ENCODE results near the gene GLI3.
A peak's percentile ranks its signal among the peaks of the same experiment; 100 is the strongest.

The GLI3 gene

DNA sequence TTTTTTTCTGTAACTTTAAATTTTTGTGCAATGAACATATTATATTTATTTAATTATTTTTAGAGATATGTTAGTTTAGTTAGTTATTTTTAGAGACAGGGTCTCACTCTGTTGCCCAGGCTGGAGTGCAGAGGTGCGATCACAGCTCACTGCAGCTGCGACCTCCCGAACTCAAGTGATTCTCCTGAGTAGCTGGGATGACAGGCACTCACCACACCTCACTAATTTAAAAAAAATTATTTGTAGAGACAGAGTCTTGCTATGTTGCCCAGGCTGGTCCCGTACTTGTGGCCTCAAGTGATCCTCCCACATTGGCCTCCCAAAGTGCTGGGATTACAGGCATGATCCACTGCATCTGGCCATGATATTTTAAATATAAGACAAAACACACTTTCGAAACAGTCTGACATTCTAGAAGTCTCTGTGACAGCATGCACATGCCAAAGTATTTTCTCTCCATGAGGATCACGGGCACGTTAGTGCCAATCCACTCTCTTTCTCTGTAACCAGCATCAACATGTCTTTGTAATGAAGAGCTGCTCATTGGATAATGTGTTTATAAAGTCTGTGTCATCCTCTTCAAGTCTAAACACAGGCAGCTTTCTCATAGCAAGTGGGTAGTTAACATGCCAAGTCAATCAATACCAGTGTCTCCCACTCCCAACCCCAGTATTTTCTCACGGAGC is 137.4 kb downstream of the GLI3 start:
- DNase-seq: no peak

DNA sequence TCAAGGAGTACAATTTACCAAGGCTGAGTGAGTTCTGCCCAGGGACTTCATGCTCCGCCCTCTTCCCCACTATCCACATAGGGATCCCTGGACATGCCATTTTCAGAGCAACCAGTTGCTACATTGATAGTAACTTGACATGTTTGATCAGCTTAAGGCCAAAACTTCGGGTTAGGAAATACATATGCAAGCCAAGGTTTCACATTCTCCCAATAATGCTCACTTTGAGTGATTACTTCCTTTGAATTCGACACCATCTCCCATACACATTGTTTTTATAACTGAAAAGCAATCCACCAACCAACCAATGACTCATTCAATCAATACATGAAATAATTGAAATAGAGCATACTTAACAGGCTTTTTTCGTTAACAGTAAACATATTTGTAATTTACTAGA is 137.9 kb downstream of the GLI3 start:
- no peak for DNase-seq

- peak; percentile 19 for DNase-seq
Measured at GRCh38 chr7:42097752-42098151, 139.3 kb downstream of the GLI3 start.

DNA sequence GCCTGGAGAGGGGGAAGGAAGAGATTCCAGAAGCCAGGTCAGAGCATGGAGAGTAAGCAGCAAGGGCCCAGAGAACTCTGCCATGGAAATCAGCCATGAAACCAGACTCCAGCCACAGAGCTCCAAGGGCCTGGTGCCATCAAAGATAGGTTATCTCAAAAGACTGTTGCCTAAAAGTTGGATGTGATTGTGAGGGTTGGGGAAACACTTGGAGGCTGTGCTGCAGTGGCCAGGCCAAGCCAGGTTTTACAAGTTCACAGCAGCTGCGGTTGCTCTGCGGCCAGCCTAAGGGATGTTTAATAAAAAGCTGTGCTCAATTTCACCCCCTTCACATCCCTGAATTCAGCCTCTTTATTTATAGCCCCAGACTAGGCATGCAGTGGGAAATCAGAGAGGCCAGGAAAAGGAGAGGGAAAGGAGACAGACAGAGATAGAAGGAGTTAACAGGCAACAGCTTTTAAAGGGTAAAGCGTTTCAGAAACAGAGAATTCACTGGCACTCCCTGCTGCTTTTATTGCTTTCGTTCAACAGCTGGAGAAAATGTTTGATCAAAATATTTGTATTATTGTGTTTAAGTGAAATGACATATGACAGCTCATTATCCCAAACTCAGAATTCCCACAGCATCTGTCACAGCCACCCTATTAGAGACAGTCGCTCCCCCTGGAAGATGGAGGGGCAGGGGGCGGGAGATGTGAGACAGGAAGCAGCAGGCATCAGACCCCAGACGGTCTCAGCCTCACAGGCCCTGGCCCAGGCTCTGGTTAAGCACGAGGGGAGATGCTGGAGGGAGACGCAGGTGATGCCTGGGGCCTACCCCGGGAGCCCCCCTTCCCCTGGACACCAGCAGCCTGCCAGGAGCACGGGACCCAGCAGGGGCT is 140.1 kb downstream of the GLI3 start:
- no peak for DNase-seq

- DNase-seq: no peak
Measured at GRCh38 chr7:42096268-42096667, 140.7 kb downstream of the GLI3 start.

DNA sequence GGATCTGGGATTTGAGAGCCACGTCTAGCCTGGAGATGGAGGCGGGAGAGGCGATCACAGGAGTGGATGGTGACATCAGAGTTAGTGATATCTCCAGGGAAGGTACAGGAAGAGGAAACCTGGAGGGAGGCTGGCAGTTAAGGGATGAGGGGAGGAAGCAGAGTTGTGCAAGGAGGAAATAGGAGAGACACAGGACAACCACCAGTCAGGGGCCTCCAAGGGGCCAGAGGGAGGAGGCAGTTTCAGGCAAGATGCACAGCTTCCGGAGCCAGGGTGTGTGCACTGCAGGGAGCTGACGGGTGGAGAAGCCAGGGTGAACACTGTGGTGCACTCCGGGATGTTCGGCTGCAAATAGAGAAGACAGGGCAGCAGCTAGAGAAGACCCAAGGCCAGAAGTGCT is 141.2 kb downstream of the GLI3 start:
- DNase-seq: no peak

- DNase-seq: no peak
Measured at GRCh38 chr7:42093349-42093905, 143.6 kb downstream of the GLI3 start.

GRCh38 chr7:42091461-42092291 is 145.3 kb downstream of the GLI3 start:
- DNase-seq: no peak

DNA sequence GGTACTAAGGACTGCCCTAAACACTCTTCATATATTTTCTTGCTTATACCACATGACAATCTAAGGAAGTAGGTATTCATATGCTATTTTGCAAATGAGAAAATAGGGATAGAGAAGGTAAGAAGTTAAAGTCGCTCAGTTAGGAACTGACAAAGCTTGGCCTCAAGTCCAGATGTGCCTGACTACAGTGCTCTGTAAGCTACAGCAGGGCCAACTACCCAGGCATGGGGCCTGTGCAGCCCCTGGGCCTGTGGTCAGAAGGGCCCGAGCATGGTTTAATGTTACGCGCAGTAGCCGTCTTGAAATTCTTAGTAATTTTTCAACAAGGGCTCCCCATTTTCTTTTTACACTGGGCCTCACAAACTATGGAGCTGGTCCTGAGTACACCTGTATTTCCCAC is 146.2 kb downstream of the GLI3 start:
- DNase-seq: no peak

- no peak for DNase-seq
Measured at GRCh38 chr7:42090056-42090455, 147.0 kb downstream of the GLI3 start.

- DNase-seq: no peak
Measured at GRCh38 chr7:42087616-42088015, 149.4 kb downstream of the GLI3 start.

GRCh38 chr7:42085531-42085930 is 151.5 kb downstream of the GLI3 start:
- DNase-seq: no peak

DNA sequence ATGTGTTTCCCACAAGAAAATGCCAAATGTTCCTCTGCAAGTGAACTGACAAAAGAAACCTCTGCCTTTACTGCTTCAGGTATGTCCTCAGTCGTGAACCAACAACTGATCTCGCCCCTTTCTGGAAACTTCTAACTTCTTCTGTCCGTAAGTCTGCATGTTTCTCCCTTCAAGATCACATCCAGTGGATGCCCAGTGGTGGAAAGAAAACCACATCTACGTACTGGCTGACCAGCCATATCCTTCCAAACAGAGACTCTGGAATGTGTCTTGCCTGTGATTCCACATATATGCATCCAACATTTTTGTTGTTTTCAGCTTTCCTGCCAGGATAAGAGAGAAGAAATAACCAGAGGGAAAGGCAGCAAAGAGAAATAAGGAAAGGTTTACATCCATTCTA is 152.7 kb downstream of the GLI3 start:
- DNase-seq: no peak

- DNase-seq: no peak
Measured at GRCh38 chr7:42083284-42083683, 153.7 kb downstream of the GLI3 start.

DNA sequence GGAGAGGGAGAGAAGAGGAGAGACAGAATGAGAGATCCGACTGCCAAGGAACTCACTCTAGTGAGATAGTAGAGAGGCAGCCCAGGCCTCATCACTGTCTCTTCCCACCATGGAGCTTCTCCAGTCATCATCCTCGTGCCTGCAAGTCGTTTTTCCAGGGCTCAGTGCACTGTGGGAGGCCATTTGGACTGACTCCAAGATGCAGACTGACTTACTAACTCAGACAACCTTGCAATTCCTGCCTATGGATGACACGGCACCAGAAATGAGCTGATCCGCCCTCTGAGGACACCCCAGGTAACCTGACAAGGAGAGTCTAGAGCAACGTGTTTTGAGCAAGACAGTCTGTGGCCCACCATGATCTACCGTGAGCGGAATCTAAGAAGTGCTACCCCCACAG is 154.9 kb downstream of the GLI3 start:
- no peak for DNase-seq

GRCh38 chr7:42081671-42082070 is 155.3 kb downstream of the GLI3 start:
- no peak for DNase-seq

DNA sequence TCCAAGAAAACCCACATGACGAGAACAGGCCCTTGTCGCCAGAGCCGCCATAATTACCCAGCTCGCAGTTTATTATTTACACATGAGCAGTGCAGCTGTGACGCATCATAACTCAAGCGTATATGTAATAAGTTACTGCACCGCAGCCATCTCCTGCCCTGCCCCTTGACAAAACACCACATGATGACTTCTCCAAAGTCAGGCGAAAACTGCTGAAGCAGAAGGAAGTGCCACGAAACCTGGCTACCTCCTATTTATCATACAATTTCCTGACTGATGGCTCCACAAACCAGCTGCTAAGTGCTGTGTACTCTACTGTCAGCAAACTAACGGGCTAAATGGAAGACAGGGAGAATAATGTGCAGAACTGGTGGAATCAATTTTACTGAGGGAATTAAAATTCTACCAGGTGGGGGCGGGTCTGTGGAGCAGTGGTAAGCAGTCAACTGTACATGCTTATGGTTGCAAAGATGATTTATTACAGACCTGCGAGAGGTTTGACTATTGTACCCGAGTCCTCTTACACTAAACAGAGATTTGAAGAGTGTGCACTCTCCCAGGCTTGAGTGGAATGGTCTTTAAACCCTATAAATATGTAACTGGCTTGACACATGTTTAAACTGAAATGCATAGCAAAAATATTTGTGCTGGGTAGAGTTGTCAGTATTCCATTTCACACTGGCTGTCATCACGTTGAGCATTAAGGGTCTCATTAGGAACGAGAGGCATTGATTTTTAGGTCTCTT is 156.0 kb downstream of the GLI3 start:
- DNase-seq: no peak

- DNase-seq: no peak
Measured at GRCh38 chr7:42077271-42078135, 159.5 kb downstream of the GLI3 start.

- DNase-seq: no peak
Measured at GRCh38 chr7:42076870-42077269, 160.1 kb downstream of the GLI3 start.

DNA sequence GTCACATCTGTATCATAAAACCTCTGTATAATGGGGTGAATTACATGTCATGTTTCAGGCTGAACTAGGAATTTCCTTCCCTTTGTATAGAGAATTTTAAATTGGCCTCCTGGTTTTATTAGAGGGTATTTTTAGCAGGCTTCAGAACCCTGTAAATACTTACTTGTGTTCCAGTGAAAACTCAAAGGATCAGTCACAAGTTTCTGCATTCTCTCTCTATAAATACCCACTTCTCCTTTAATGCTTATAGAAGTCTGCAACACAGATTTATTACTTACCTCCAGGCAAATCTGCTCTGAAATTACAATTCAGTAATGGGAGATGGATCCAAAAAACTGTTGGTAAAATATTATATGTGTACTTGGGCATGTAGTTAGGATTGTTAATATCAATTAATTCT is 161.6 kb downstream of the GLI3 start:
- DNase-seq: no peak

DNA sequence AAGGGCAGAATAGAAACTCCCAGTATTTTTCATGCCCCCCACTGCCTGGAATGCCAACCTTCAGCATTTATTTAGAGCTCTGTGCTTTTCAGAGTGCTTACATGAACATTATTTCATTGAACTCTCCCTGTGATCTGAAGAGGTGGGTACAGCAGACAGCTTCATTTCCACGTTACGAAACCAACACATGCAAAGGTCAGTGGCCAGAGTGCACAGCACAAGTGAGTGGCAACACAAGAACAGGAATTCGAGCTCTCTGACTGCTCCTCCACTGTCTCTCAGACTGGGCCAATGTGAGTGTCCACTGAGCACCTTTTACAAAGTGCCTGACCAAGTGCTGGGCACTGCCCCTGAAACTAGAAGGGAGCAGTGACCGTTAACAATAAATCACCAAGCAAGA is 162.9 kb downstream of the GLI3 start:
- DNase-seq: no peak
